GM19099 (cell line): ENCODE measurements around the gene DUSP7.

Experiments used
- POLR2A ChIP-seq: IDR thresholded peaks from 3 replicates; pipeline ENCODE4 v1.6.1; 2011; ENCODE audit warnings: low read depth; ENCODE audit not compliant: insufficient read length; ENCODE audit errors: extremely low read depth

The DUSP7 gene

GRCh38 chr3:52078781-52079560 lies 22.6 kb upstream of the DUSP7 start:
- TF ChIP-seq POLR2A = no peak

- no peak for TF ChIP-seq POLR2A
These were observed 21.6 kb upstream of the DUSP7 start for GRCh38 chr3:52077925-52078324.

GRCh38 chr3:52076896-52077780 lies 20.8 kb upstream of the DUSP7 start:
- no peak for TF ChIP-seq POLR2A

GRCh38 chr3:52073490-52073889 lies 17.1 kb upstream of the DUSP7 start:
- no peak for TF ChIP-seq POLR2A

- TF ChIP-seq POLR2A = no peak
These were observed 16.1 kb upstream of the DUSP7 start for GRCh38 chr3:52072471-52072870.

GRCh38 chr3:52072020-52072419 lies 15.6 kb upstream of the DUSP7 start:
- no peak for TF ChIP-seq POLR2A

- no peak for TF ChIP-seq POLR2A
These were observed 14.6 kb upstream of the DUSP7 start for GRCh38 chr3:52070724-52071621.

- TF ChIP-seq POLR2A = no peak
These were observed 13.5 kb upstream of the DUSP7 start for GRCh38 chr3:52069855-52070254.

- TF ChIP-seq POLR2A = no peak
These were observed 12.8 kb upstream of the DUSP7 start for GRCh38 chr3:52069135-52069534.

GRCh38 chr3:52068730-52069129 lies 12.4 kb upstream of the DUSP7 start:
- no peak for TF ChIP-seq POLR2A

- TF ChIP-seq POLR2A = no peak
These were observed 11.7 kb upstream of the DUSP7 start for GRCh38 chr3:52068055-52068571.

GRCh38 chr3:52067526-52067925 lies 11.2 kb upstream of the DUSP7 start:
- no peak for TF ChIP-seq POLR2A

- TF ChIP-seq POLR2A = no peak
These were observed 10.7 kb upstream of the DUSP7 start for GRCh38 chr3:52067046-52067445.

- TF ChIP-seq POLR2A = no peak
These were observed 8.9 kb upstream of the DUSP7 start for GRCh38 chr3:52065264-52065756.
